IMR-90 (cell line): ENCODE data around the gene COL5A3. TPM values are rescaled to one million over a fixed set of nuclear protein-coding genes. Genes with fewer than 3 reads are reported as not detected.

Experiments
- ATAC-seq: fragments of 200-7000 bp; cut with Tn5 transposase; 2 replicates; pipeline ENCODE4 v1.9.1; 2020; ENCODE audit warnings: low read depth, mild to moderate bottlenecking, moderate library complexity
- BruUV-seq: library from RNA; stranded (reverse); fragments of 400-500 nt; replicated peaks from 2 replicates; lab custom pipeline; 2021; lab: Mats Ljungman, UMichigan
- CTCF ChIA-PET: fragments of 300-600 bp; formaldehyde crosslinking; extraction: SDS; loops from one replicate; lab custom pipeline; 2021; ENCODE audit warnings: antibody characterized with exemption; lab: Yijun Ruan, JAX
- POLR2A ChIA-PET: fragments of 300-600 bp; sonication (Branson Sonifier 250); formaldehyde crosslinking; loops from one replicate; lab custom pipeline; 2022; ENCODE audit warnings: antibody characterized with exemption; ENCODE audit not compliant: unreplicated experiment; lab: Charles Lee
- DNase-seq: peaks from one replicate; pipeline ENCODE4 v3.0.0; 2013
- H2AFZ ChIP-seq: replicated peaks from 2 replicates; pipeline ENCODE3; 2013; ENCODE audit warnings: low read length, mild to moderate bottlenecking; ENCODE audit not compliant: poor library complexity
- H2AK5ac ChIP-seq: 2 replicates; pipeline ENCODE4 v1.6.1; 2013; ENCODE audit warnings: low read depth, low read length, inconsistent platforms
- H2AK9ac ChIP-seq: replicated peaks from 2 replicates; pipeline ENCODE3; 2013; ENCODE audit warnings: mild to moderate bottlenecking, low read depth, low read length, moderate library complexity; ENCODE audit not compliant: poor library complexity
- H2BK120ac ChIP-seq: 2 replicates; pipeline ENCODE4 v1.6.1; 2013; ENCODE audit warnings: low read depth, low read length, inconsistent platforms
- H2BK15ac ChIP-seq: 3 replicates; pipeline ENCODE4 v1.6.1; 2013; ENCODE audit warnings: low read depth, low read length, inconsistent platforms
- H2BK20ac ChIP-seq: 2 replicates; pipeline ENCODE4 v1.6.1; 2013; ENCODE audit warnings: low read depth, mild to moderate bottlenecking, inconsistent platforms, low read length, moderate library complexity
- H2BK5ac ChIP-seq: 2 replicates; pipeline ENCODE4 v1.6.1; 2013; ENCODE audit warnings: mild to moderate bottlenecking, low read depth, low read length, inconsistent platforms; ENCODE audit not compliant: poor library complexity, severe bottlenecking
- H3K14ac ChIP-seq: replicated peaks from 2 replicates; pipeline ENCODE4 v1.6.1; 2013; ENCODE audit warnings: low read depth, low read length, inconsistent platforms
- H3K18ac ChIP-seq: 2 replicates; pipeline ENCODE4 v1.6.1; 2013; ENCODE audit warnings: low read depth, low read length, control low read depth
- H3K23ac ChIP-seq: 2 replicates; pipeline ENCODE4 v1.6.1; 2013; ENCODE audit warnings: low read depth, low read length, inconsistent platforms
- H3K27ac ChIP-seq: 2 replicates; pipeline ENCODE4 v1.5.1; 2013; ENCODE audit warnings: mild to moderate bottlenecking, control low read depth, low read length; ENCODE audit not compliant: insufficient read depth
- H3K27me3 ChIP-seq: 2 replicates; pipeline ENCODE4 v1.6.1; 2013; ENCODE audit warnings: low read length; ENCODE audit not compliant: control insufficient read depth, insufficient read depth
- H3K36me3 ChIP-seq: 2 replicates; pipeline ENCODE4 v1.6.1; 2013; ENCODE audit warnings: low read length, mixed read lengths; ENCODE audit not compliant: control insufficient read depth, insufficient read depth
- H3K4ac ChIP-seq: 2 replicates; pipeline ENCODE4 v1.6.1; 2013; ENCODE audit warnings: low read depth, low read length, inconsistent platforms
- H3K4me1 ChIP-seq: 2 replicates; pipeline ENCODE4 v1.6.1; 2013; ENCODE audit warnings: low read length, mixed read lengths; ENCODE audit not compliant: control insufficient read depth, insufficient read depth
- H3K4me2 ChIP-seq: 2 replicates; pipeline ENCODE4 v1.6.1; 2013; ENCODE audit warnings: low read depth, mild to moderate bottlenecking, control low read depth, low read length, moderate library complexity
- H3K4me3 ChIP-seq: 2 replicates; pipeline ENCODE4 v1.5.1; 2013; ENCODE audit warnings: low read depth, mild to moderate bottlenecking, control low read depth, low read length, moderate library complexity; ENCODE audit not compliant: insufficient read depth
- H3K56ac ChIP-seq: 2 replicates; pipeline ENCODE4 v1.6.1; 2013; ENCODE audit warnings: low read length, inconsistent platforms; ENCODE audit not compliant: insufficient read depth; ENCODE audit errors: extremely low read depth
- H3K79me1 ChIP-seq, 2 experiments: 2 replicates each; pipeline ENCODE4 v1.6.1; 2013; ENCODE audit warnings: low read length in 2 of 2, inconsistent platforms in 1 of 2, low read depth in 1 of 2
- H3K9ac ChIP-seq: 2 replicates; pipeline ENCODE4 v1.6.1; 2013; ENCODE audit warnings: low read depth, low read length, control low read depth
- H3K9me1 ChIP-seq: 2 replicates; pipeline ENCODE4 v1.6.1; 2013; ENCODE audit warnings: low read length, inconsistent platforms; ENCODE audit not compliant: insufficient read depth
- H3K9me3 ChIP-seq: 2 replicates; pipeline ENCODE4 v1.6.1; 2013; ENCODE audit warnings: low read length; ENCODE audit not compliant: control insufficient read depth, insufficient read depth
- H4K20me1 ChIP-seq: 2 replicates; pipeline ENCODE4 v1.6.1; 2013; ENCODE audit warnings: low read length, inconsistent platforms; ENCODE audit not compliant: insufficient read depth
- H4K5ac ChIP-seq: 2 replicates; pipeline ENCODE4 v1.6.1; 2013; ENCODE audit warnings: mild to moderate bottlenecking, low read depth, low read length, control low read depth
- H4K8ac ChIP-seq, 2 experiments: 2 replicates each; pipeline ENCODE4 v1.6.1; 2013; ENCODE audit warnings: low read depth in 2 of 2, low read length in 2 of 2, control low read depth in 1 of 2, inconsistent platforms in 1 of 2
- H4K91ac ChIP-seq: 2 replicates; pipeline ENCODE4 v1.6.1; 2013; ENCODE audit warnings: low read depth, low read length, inconsistent platforms; ENCODE audit not compliant: insufficient read depth
- BHLHE40 ChIP-seq: fragments of 150-350 bp; IDR thresholded peaks from 2 replicates; pipeline ENCODE4 v1.6.1; 2016; ENCODE audit warnings: mild to moderate bottlenecking, low read depth, low read length
- CEBPB ChIP-seq: IDR thresholded peaks from 2 replicates; pipeline ENCODE4 v1.6.1; 2012; ENCODE audit warnings: low read depth, low read length, improper control_type of control experiment
- CHD1 ChIP-seq: IDR thresholded peaks from 2 replicates; pipeline ENCODE4 v1.6.1; 2012; ENCODE audit warnings: low read depth, low read length, improper control_type of control experiment
- FOS ChIP-seq: fragments of 150-350 bp; IDR thresholded peaks from 2 replicates; pipeline ENCODE4 v1.6.1; 2016; ENCODE audit warnings: low read depth, low read length
- MAFK ChIP-seq: IDR thresholded peaks from 2 replicates; pipeline ENCODE4 v1.6.1; 2012; ENCODE audit warnings: low read depth, low read length, improper control_type of control experiment
- MAZ ChIP-seq: IDR thresholded peaks from 2 replicates; pipeline ENCODE4 v1.6.1; 2012; ENCODE audit warnings: low read depth, mild to moderate bottlenecking, low read length, improper control_type of control experiment, moderate library complexity, borderline replicate concordance
- MXI1 ChIP-seq: IDR thresholded peaks from 2 replicates; pipeline ENCODE4 v1.6.1; 2012; ENCODE audit warnings: low read depth, mild to moderate bottlenecking, low read length, moderate library complexity, borderline replicate concordance
- NFE2L2 ChIP-seq: fragments of 150-350 bp; IDR thresholded peaks from 2 replicates; pipeline ENCODE4 v1.6.1; 2016; ENCODE audit warnings: low read depth, mild to moderate bottlenecking, low read length
- POLR2A ChIP-seq: IDR thresholded peaks from 2 replicates; pipeline ENCODE4 v1.6.1; 2012; ENCODE audit warnings: mild to moderate bottlenecking, low read depth, low read length
- RAD21 ChIP-seq: IDR thresholded peaks from 2 replicates; pipeline ENCODE4 v1.6.1; 2012; ENCODE audit warnings: low read length, improper control_type of control experiment
- RCOR1 ChIP-seq: IDR thresholded peaks from 2 replicates; pipeline ENCODE4 v1.6.1; 2012; ENCODE audit warnings: mild to moderate bottlenecking, low read length, improper control_type of control experiment; ENCODE audit not compliant: insufficient replicate concordance
- RFX5 ChIP-seq: IDR thresholded peaks from 2 replicates; pipeline ENCODE4 v1.8.0; 2012; ENCODE audit warnings: low read depth, mild to moderate bottlenecking, low read length, moderate library complexity
- SMC3 ChIP-seq: fragments of 150-350 bp; IDR thresholded peaks from 2 replicates; pipeline ENCODE4 v1.6.1; 2016; ENCODE audit warnings: low read depth, mild to moderate bottlenecking, antibody characterized with exemption, low read length, moderate library complexity
- WGBS, 2 experiments: methylation state at CpG; one replicate each; pipeline versions ENCODE4 v1.1.5 to v1.1.7; 2013; ENCODE audit warnings: missing lambda C conversion rate in 2 of 2; ENCODE audit not compliant: insufficient read length in 1 of 2; ENCODE audit errors: extremely low coverage in 2 of 2; 5-methylcytosine and 5-hydroxymethylcytosine counted together
- dilution Hi-C: fragments of 300-500 bp; cut with HindIII; formaldehyde crosslinking; loops from one replicate; pipeline ENCODE4 v1.14.3; 2018; ENCODE audit warnings: low sequenced_read_pairs; ENCODE audit not compliant: unreplicated experiment
- in situ Hi-C: fragments of 300-500 bp; cut with MboI; formaldehyde crosslinking; loops from 3 replicates; pipeline ENCODE4 v1.14.3; 2019; ENCODE audit warnings: low sequenced_read_pairs, inconsistent platforms, mixed read lengths
- intact Hi-C: fragments of 100-400 bp; cut with micrococcal nuclease; formaldehyde crosslinking; loops from 2 replicates; pipeline ENCODE4 v1.10.0; 2022
- polyA plus RNA-seq, 3 experiments: library from polyadenylated mRNA; depleted of rRNA; stranded (reverse); fragments of >200 nt; gene quantifications; 2 replicates each; pipeline ENCODE4 v1.2.3, GENCODE V29; 2012; ENCODE audit warnings: low replicate concordance in 1 of 3
- total RNA-seq: library from RNA; depleted of rRNA; stranded (reverse); fragments of >200 nt; gene quantifications from 2 replicates; pipeline ENCODE4 v1.2.3, GENCODE V29; 2012
- TF ChIP-seq, protein P1 (sequence below): conservative IDR thresholded peaks from 2 replicates; pipeline ENCODE4 v1.5.1; 2012; ENCODE audit warnings: mild to moderate bottlenecking, low read depth, low read length, improper control_type of control experiment
- TF ChIP-seq, protein P2 (sequence below): fragments of 150-350 bp; IDR thresholded peaks from 2 replicates; pipeline ENCODE4 v1.6.1; 2016; ENCODE audit warnings: low read depth, mild to moderate bottlenecking, low read length, moderate library complexity, borderline replicate concordance
- TF ChIP-seq, protein P3 (sequence below): fragments of 150-350 bp; IDR thresholded peaks from 2 replicates; pipeline ENCODE4 v1.6.1; 2017; ENCODE audit warnings: mild to moderate bottlenecking, antibody characterized with exemption, low read length, low read depth

Gene COL5A3
- total and polyA plus RNA-seq, 2 of the 4 experiments (the other 2 are of a cell fraction) = 0.54 to 1.5 TPM

DNA sequence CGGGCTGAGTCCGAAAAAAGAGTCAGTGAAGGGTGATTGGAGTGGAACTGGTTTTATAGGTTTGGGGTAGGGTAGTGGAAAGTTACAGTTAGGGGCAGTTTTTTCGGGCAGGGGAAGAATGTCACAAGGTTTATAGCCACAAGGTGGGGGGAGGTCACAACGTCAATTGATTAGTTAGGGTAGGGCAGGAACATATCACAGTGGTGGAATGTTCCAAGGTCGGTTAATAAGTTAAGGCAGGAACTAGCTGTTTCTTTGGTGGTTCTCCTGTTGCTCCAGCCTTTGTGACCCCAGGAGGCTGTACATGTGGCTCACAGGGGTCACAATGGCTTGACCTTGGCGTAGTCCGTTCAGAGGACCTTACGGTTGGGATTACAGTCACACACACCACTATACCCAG is 23.3 kb upstream of the COL5A3 start:
- Histone ChIP-seq H3K27me3 (peaks cover 61% of the 10 kb centered on the region), H2BK15ac (no peak overlapping the region), H3K18ac (no peak overlapping the region), H4K5ac (no peak overlapping the region), H3K4ac (no peak overlapping the region), H2BK120ac (no peak overlapping the region), H3K14ac (no peak overlapping the region), H2AK9ac (no peak overlapping the region), H3K9me1 (no peaks in the 10 kb centered on the region), H3K56ac (no peak overlapping the region), H2BK20ac (no peak overlapping the region), H2BK5ac (no peak overlapping the region), H3K9me3 (peaks cover 3% of the 10 kb centered on the region; the same call in 1 of the 2 replicates), H3K36me3 (no peaks in the 10 kb centered on the region), H2AK5ac (no peak overlapping the region), H3K27ac (no peak overlapping the region), H3K4me1 (no peaks in the 10 kb centered on the region), H3K4me2 (no peak overlapping the region), H3K79me1 (no peaks in the 10 kb centered on the region), H2AFZ (no peak overlapping the region), H4K8ac (no peak overlapping the region), H3K9ac (no peak overlapping the region), H4K91ac (no peak overlapping the region), H4K20me1 (no peaks in the 10 kb centered on the region), H3K23ac (no peak overlapping the region), H3K4me3 (no peak overlapping the region)
- 66% methylated on average over 4 of the region's 8 CpGs; no CpG with 5 or more reads in 1 of the 2 experiments for WGBS, 2 experiments
- DNase-seq = no peak
- CTCF ChIA-PET = no interaction called here
- dilution Hi-C loops (no loop called here), in situ Hi-C loops (no loop called here), intact Hi-C loops (no loop called here)
- ATAC-seq = no peak
- no TSS peak for BruUV-seq
- TF ChIP-seq BHLHE40 (no peak), SMC3 (no peak), FOS (no peak), RAD21 (no peak), RCOR1 (no peak), CEBPB (no peak), MAZ (no peak), NFE2L2 (no peak), MAFK (no peak), RFX5 (no peak), POLR2A (no peak), MXI1 (no peak), CHD1 (no peak)
- TF ChIP-seq, protein P1, sequence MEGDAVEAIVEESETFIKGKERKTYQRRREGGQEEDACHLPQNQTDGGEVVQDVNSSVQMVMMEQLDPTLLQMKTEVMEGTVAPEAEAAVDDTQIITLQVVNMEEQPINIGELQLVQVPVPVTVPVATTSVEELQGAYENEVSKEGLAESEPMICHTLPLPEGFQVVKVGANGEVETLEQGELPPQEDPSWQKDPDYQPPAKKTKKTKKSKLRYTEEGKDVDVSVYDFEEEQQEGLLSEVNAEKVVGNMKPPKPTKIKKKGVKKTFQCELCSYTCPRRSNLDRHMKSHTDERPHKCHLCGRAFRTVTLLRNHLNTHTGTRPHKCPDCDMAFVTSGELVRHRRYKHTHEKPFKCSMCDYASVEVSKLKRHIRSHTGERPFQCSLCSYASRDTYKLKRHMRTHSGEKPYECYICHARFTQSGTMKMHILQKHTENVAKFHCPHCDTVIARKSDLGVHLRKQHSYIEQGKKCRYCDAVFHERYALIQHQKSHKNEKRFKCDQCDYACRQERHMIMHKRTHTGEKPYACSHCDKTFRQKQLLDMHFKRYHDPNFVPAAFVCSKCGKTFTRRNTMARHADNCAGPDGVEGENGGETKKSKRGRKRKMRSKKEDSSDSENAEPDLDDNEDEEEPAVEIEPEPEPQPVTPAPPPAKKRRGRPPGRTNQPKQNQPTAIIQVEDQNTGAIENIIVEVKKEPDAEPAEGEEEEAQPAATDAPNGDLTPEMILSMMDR = no peak
- TF ChIP-seq, protein P2, sequence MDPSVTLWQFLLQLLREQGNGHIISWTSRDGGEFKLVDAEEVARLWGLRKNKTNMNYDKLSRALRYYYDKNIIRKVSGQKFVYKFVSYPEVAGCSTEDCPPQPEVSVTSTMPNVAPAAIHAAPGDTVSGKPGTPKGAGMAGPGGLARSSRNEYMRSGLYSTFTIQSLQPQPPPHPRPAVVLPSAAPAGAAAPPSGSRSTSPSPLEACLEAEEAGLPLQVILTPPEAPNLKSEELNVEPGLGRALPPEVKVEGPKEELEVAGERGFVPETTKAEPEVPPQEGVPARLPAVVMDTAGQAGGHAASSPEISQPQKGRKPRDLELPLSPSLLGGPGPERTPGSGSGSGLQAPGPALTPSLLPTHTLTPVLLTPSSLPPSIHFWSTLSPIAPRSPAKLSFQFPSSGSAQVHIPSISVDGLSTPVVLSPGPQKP = no peak
- TF ChIP-seq, protein P3, sequence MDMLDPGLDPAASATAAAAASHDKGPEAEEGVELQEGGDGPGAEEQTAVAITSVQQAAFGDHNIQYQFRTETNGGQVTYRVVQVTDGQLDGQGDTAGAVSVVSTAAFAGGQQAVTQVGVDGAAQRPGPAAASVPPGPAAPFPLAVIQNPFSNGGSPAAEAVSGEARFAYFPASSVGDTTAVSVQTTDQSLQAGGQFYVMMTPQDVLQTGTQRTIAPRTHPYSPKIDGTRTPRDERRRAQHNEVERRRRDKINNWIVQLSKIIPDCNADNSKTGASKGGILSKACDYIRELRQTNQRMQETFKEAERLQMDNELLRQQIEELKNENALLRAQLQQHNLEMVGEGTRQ = no peak
- POLR2A ChIA-PET = no interaction called here
